Hepatocyte (in vitro differentiated cells): Measurements from ENCODE around the gene RASGEF1C. TPM values are rescaled to one million over a fixed set of nuclear protein-coding genes. Genes with fewer than 3 reads are reported as not detected.
A peak's percentile ranks its signal among the peaks of the same experiment; 100 is the strongest.

ENCODE experiments used
- DNase-seq: peaks from one replicate; pipeline ENCODE4 v3.0.0-alpha.2; 2016; ENCODE audit warnings: low spot score
- H2AFZ ChIP-seq: fragments of 200-600 bp; sonication (generic); 2 replicates; pipeline ENCODE4 v1.6.0; 2016; ENCODE audit warnings: antibody characterized with exemption, mild to moderate bottlenecking
- H3K27ac ChIP-seq: fragments of 200-600 bp; sonication (generic); 2 replicates; pipeline ENCODE4 v1.5.1; 2016; ENCODE audit warnings: mild to moderate bottlenecking
- H3K27me3 ChIP-seq: fragments of 200-600 bp; sonication (generic); 2 replicates; pipeline ENCODE4 v1.6.1; 2016
- H3K36me3 ChIP-seq: fragments of 200-600 bp; sonication (generic); replicated peaks from 2 replicates; pipeline ENCODE4 v1.5.1; 2016; ENCODE audit warnings: low read depth; ENCODE audit not compliant: insufficient read depth
- H3K4me1 ChIP-seq: fragments of 200-600 bp; sonication (generic); 2 replicates; pipeline ENCODE4 v1.5.1; 2016; ENCODE audit warnings: mild to moderate bottlenecking, moderate library complexity; ENCODE audit not compliant: insufficient read depth
- H3K4me2 ChIP-seq: fragments of 200-600 bp; sonication (generic); 2 replicates; pipeline ENCODE4 v1.6.0; 2016
- H3K4me3 ChIP-seq: fragments of 200-600 bp; sonication (generic); 2 replicates; pipeline ENCODE4 v1.5.1; 2016; ENCODE audit warnings: mild to moderate bottlenecking
- H3K79me2 ChIP-seq: fragments of 200-600 bp; sonication (generic); 2 replicates; pipeline ENCODE4 v1.6.0; 2017; ENCODE audit warnings: mild to moderate bottlenecking
- H3K9me2 ChIP-seq: fragments of 200-600 bp; sonication (generic); replicated peaks from 2 replicates; pipeline ENCODE4 v1.6.0; 2017; ENCODE audit warnings: mild to moderate bottlenecking; ENCODE audit not compliant: insufficient read depth
- H3K9me3 ChIP-seq: fragments of 200-600 bp; sonication (generic); 2 replicates; pipeline ENCODE4 v1.5.1; 2016; ENCODE audit warnings: low read depth, mild to moderate bottlenecking
- H4K20me1 ChIP-seq: fragments of 200-600 bp; sonication (generic); 2 replicates; pipeline ENCODE4 v1.6.0; 2016; ENCODE audit warnings: mild to moderate bottlenecking; ENCODE audit not compliant: insufficient read depth, poor library complexity, severe bottlenecking
- CTCF ChIP-seq: fragments of 200-600 bp; sonication (generic); IDR thresholded peaks from 2 replicates; pipeline ENCODE4 v1.5.1; 2016; ENCODE audit warnings: antibody characterized with exemption, mild to moderate bottlenecking; ENCODE audit not compliant: poor library complexity
- EZH2 ChIP-seq: fragments of 200-600 bp; sonication (generic); IDR thresholded peaks from 2 replicates; pipeline ENCODE4 v1.6.1; 2016; ENCODE audit warnings: antibody characterized with exemption, mild to moderate bottlenecking, borderline replicate concordance
- EZH2phosphoT487 ChIP-seq: fragments of 200-600 bp; sonication (generic); IDR thresholded peaks from one replicate; pipeline ENCODE4 v1.6.1; 2018; ENCODE audit warnings: antibody characterized with exemption, mild to moderate bottlenecking, low read depth, moderate library complexity; ENCODE audit not compliant: unreplicated experiment, severe bottlenecking
- WGBS: methylation state at CpG from one replicate; pipeline ENCODE4 v1.1.6; 2016; ENCODE audit warnings: low lambda C conversion rate; ENCODE audit errors: missing lambda C conversion rate; 5-methylcytosine and 5-hydroxymethylcytosine counted together
- polyA plus RNA-seq: library from polyadenylated mRNA; unstranded; fragments of >200 nt; fragmentation: Nextera tagmentation; extraction: Ambion mirVana; gene quantifications from 2 replicates; pipeline ENCODE4 v1.2.1, GENCODE V29; 2016
- total RNA-seq: library from RNA; depleted of rRNA; stranded (reverse); fragments of >200 nt; gene quantifications from 2 replicates; pipeline ENCODE4 v1.2.3, GENCODE V29; 2014

Gene RASGEF1C
- total and polyA plus RNA-seq, 2 experiments from 2014 or later: not detected

DNA sequence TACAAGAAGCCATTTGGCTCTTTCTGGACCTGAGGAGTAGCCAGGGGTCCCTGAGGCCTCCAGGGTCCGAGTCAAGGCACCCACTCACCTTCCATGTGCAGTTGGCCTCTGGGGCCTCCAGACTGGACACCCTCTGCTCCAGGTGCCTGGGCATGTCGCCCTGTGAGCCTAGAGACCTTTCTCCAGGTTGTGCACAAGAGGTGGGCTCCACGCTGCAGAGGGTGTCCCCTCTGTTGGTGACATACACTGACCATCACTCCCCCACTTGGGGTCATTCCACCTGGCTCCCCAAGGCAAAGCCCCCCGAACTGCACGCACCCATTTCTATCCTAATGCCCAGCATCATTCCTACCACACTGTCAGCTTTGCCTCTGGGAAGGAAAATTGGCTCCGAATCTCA lies 48.8 kb downstream of the RASGEF1C start:
- WGBS: 96% methylated on average over 6 of the region's 6 CpGs
- no peaks in the 10 kb centered on the region for H3K36me3 ChIP-seq
- H3K27ac ChIP-seq: no peak overlapping the region
- H3K9me2 ChIP-seq: no peaks in the 10 kb centered on the region
- H3K4me1 ChIP-seq: no peaks in the 10 kb centered on the region
- DNase-seq: no peak
- H3K79me2 ChIP-seq: no peaks in the 10 kb centered on the region
- H3K4me2 ChIP-seq: no peak overlapping the region
- no peaks in the 10 kb centered on the region for H3K27me3 ChIP-seq
- no peaks in the 10 kb centered on the region for H3K9me3 ChIP-seq
- no peak for TF ChIP-seq EZH2
- TF ChIP-seq EZH2phosphoT487: no peak
- TF ChIP-seq CTCF: no peak
- H4K20me1 ChIP-seq: no peaks in the 10 kb centered on the region
- no peak overlapping the region for H2AFZ ChIP-seq
- no peak overlapping the region for H3K4me3 ChIP-seq

DNA sequence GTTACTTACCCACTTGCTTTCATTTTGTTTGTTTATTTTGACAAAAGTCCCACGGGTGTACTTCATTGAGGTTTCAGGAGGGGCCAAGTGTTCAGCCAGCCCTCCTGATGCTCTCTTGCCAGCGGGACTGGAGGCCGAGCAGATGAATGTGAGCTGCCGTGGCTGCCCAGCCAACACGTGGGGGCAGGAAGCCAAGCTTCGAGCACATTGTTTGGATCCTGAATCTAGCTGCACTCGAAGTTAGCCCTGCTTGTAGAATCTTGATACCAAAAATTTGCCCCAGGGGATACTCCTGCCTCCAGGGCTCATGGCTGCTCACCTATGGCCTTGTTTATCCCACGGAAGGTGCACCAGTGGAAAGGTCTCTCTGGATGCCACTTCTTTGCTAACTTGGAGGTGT lies 49.3 kb downstream of the RASGEF1C start:
- WGBS: 67% methylated on average over 8 of the region's 8 CpGs
- Histone ChIP-seq H3K4me2 (no peak overlapping the region), H2AFZ (no peak overlapping the region)

DNA sequence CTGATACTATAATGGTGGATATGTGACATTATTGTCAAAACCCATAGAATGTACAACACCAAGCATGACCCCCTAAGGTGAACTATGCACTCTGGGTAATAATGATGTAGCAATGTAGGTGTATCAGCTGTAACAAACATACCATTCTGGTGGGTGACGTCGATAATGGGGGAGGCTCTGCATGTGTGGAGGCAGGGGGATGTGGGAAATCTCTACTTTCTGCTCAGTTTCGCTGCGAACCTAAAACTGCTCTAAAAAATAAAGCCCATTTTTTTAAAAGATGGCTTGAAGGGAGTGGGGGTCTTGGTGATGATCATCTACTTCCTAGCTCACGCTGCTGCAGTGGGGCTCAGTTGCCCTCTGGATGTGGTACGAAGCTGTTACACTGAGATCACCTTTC lies 51.1 kb downstream of the RASGEF1C start:
- WGBS: 96% methylated on average over 6 of the region's 6 CpGs
- Histone ChIP-seq H3K79me2 (no peaks in the 10 kb centered on the region), H2AFZ (no peak overlapping the region)

More for the DNA sequence above, 49.3 kb downstream of the RASGEF1C start:
- Histone ChIP-seq H3K9me2 (no peaks in the 10 kb centered on the region), H3K79me2 (no peaks in the 10 kb centered on the region), H3K9me3 (no peaks in the 10 kb centered on the region), H3K27me3 (no peaks in the 10 kb centered on the region), H4K20me1 (no peaks in the 10 kb centered on the region), H3K27ac (no peak overlapping the region), H3K4me1 (no peaks in the 10 kb centered on the region), H3K4me3 (no peak overlapping the region), H3K36me3 (no peaks in the 10 kb centered on the region)
- TF ChIP-seq CTCF (no peak), EZH2 (no peak), EZH2phosphoT487 (no peak)
- DNase-seq: peak; percentile 4

More for the DNA sequence above, 51.1 kb downstream of the RASGEF1C start:
- Histone ChIP-seq H3K27ac (no peak overlapping the region), H3K9me3 (no peaks in the 10 kb centered on the region), H3K27me3 (no peaks in the 10 kb centered on the region), H3K4me2 (no peak overlapping the region), H3K9me2 (no peaks in the 10 kb centered on the region), H4K20me1 (no peaks in the 10 kb centered on the region), H3K4me1 (no peaks in the 10 kb centered on the region), H3K4me3 (no peak overlapping the region), H3K36me3 (no peaks in the 10 kb centered on the region)
- TF ChIP-seq EZH2 (no peak), CTCF (no peak), EZH2phosphoT487 (no peak)
- no peak for DNase-seq
